ENCODE data around the gene ZSCAN10. TPM values are rescaled to one million over a fixed set of nuclear protein-coding genes. Genes with fewer than 3 reads are reported as not detected.
A peak's percentile ranks its signal among the peaks of the same experiment; 100 is the strongest.

ZSCAN10 gene
- total RNA-seq = not detected
- long read RNA-seq = 0 reads

- Histone ChIP-seq H3K4me3 (peak within 1 kb of the TSS; percentile 44), H3K4me1 (peaks cover 34% of the 10 kb centered on the region), H3K27me3 (ENCODE audit: low read depth) (no peaks in the 10 kb centered on the region), H3K36me3 (no peaks in the 10 kb centered on the region), H3K27ac (peak within 1 kb of the TSS; percentile 31), H3K9me3 (no peaks in the 10 kb centered on the region)
- DNase-seq = no peak
- intact Hi-C loops (cut with DNase I) = no loop called here
- no peak for ATAC-seq
- no peak for TF ChIP-seq CTCF (IDR thresholded peaks at IDR 0.05)
Observed at GRCh38 chr16:3098459-3099394, at the start of gene ZSCAN10. TSS of gene ZSCAN10 (minus strand) at chr16:3099294. CDS start at chr16:3092937, 6,357 bp downstream.

- ATAC-seq = no peak
- Histone ChIP-seq H3K9me3 (no peaks in the 10 kb centered on the region), H3K4me1 (peaks cover 21% of the 10 kb centered on the region), H3K27ac (no peak overlapping the region), H3K27me3 (ENCODE audit: low read depth) (no peaks in the 10 kb centered on the region), H3K36me3 (no peaks in the 10 kb centered on the region), H3K4me3 (no peak overlapping the region)
- peak; percentile 41 for DNase-seq
- TF ChIP-seq CTCF (IDR thresholded peaks at IDR 0.05) = no peak
- intact Hi-C loops (cut with DNase I) = no loop called here
Observed at GRCh38 chr16:3148256-3149192, 49.4 kb upstream of the ZSCAN10 start.

GRCh38 chr16:3147757-3148104 lies 48.6 kb upstream of the ZSCAN10 start:
- no peaks in the 10 kb centered on the region for H3K27me3 ChIP-seq (ENCODE audit: low read depth)
- TF ChIP-seq CTCF (IDR thresholded peaks at IDR 0.05) = no peak
- ATAC-seq = no peak
- H3K27ac ChIP-seq = no peak overlapping the region
- peak; percentile 32 for DNase-seq
- peaks cover 21% of the 10 kb centered on the region for H3K4me1 ChIP-seq
- peaks cover 2% of the 10 kb centered on the region for H3K36me3 ChIP-seq
- no peaks in the 10 kb centered on the region for H3K9me3 ChIP-seq
- no peak overlapping the region for H3K4me3 ChIP-seq
- intact Hi-C loops (cut with DNase I) = no loop called here

GRCh38 chr16:3147046-3147756 lies 48.1 kb upstream of the ZSCAN10 start:
- intact Hi-C loops (cut with DNase I) = no loop called here
- peak; percentile 42 for DNase-seq
- no peaks in the 10 kb centered on the region for H3K9me3 ChIP-seq

More at GRCh38 chr16:3147046-3147756, 48.1 kb upstream of the ZSCAN10 start:
- H3K4me3 ChIP-seq = no peak overlapping the region
- TF ChIP-seq CTCF (IDR thresholded peaks at IDR 0.05) = no peak
- no peaks in the 10 kb centered on the region for H3K27me3 ChIP-seq (ENCODE audit: low read depth)
- H3K36me3 ChIP-seq = peaks cover 7% of the 10 kb centered on the region
- peaks cover 19% of the 10 kb centered on the region for H3K4me1 ChIP-seq
- H3K27ac ChIP-seq = no peak overlapping the region
- ATAC-seq = no peak
